ENCODE data around the gene GET3.

- TF ChIP-seq CTCF (conservative IDR thresholded peaks at IDR 0.05 in 1 of 2, IDR thresholded peaks at IDR 0.05 in 1 of 2; ENCODE audit: extremely low read depth in 1 of 2, insufficient read depth in 1 of 2, low read depth in 1 of 2, low read length in 2 of 2) (peak; percentile 17 to 49), EZH2 (IDR thresholded peaks at IDR 0.05; ENCODE audit: borderline replicate concordance, low read length) (no peak)
Observed at GRCh38 chr19:12773571-12773970, 36.3 kb downstream of the GET3 start.
